Heart left ventricle (tissue), 13 donors: Measurements from ENCODE around the gene PURB.

Experiments used
- POLR2A ChIP-seq, 2 donors: fragments of 450-650 bp; IDR thresholded peaks; one replicate each; pipeline ENCODE4 v1.6.1; 2017; ENCODE audit warnings: antibody characterized with exemption in 2 of 2, mild to moderate bottlenecking in 2 of 2, moderate library complexity in 2 of 2
- TF ChIP-seq, protein P1 (sequence below), 12 donors: fragments of 200-600 bp; sonication (generic) in 4 of 12; IDR thresholded peaks; one replicate each; pipeline versions ENCODE4 v1.5.0 to v1.8.0; 2018 to 2022; ENCODE audit warnings: antibody characterized with exemption in 12 of 12, mild to moderate bottlenecking in 5 of 12
- donor health status: ischemic (EF 13 %, LVEDD 7.1; RV severe dilation, severe dysfunction).
- donor health status: DM: no; HTN: yes; CAD: no.
- donor health status: DM: no; HTN: no; CAD: no.
- donor health status: ischemic (EF 25% LVEDD 6.9; RV normal size, moderate dysfunction).
- donor health status: ischemic (EF 25% LVEDD 5.7; RV mildly dilated, moderate dysfunction).
- donor health status: ischemic (EF 35%, LVEDD 5.7; RV mildly dilated, moderate dysfunction).
- donor health status: nonischemic (EF 11% LVEDD 7.7; RV severe dilation, severe dysfunction).
- donor health status: DM: yes; HTN: yes; CAD: no.
- donor health status: PGD.
- donor health status: ischemic (EF 29% LVEDD 5.4; RV normal size, mild dysfunction).
- donor health status: nonischemic (EF 23%, LVEDD 6.1; RV moderate dilation, normal function).

GRCh38 chr7:44891372-44891771 lies 6.0 kb upstream of the PURB start:
- TF ChIP-seq, protein P1, sequence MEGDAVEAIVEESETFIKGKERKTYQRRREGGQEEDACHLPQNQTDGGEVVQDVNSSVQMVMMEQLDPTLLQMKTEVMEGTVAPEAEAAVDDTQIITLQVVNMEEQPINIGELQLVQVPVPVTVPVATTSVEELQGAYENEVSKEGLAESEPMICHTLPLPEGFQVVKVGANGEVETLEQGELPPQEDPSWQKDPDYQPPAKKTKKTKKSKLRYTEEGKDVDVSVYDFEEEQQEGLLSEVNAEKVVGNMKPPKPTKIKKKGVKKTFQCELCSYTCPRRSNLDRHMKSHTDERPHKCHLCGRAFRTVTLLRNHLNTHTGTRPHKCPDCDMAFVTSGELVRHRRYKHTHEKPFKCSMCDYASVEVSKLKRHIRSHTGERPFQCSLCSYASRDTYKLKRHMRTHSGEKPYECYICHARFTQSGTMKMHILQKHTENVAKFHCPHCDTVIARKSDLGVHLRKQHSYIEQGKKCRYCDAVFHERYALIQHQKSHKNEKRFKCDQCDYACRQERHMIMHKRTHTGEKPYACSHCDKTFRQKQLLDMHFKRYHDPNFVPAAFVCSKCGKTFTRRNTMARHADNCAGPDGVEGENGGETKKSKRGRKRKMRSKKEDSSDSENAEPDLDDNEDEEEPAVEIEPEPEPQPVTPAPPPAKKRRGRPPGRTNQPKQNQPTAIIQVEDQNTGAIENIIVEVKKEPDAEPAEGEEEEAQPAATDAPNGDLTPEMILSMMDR (IDR thresholded peaks at IDR 0.05) = no peak
- TF ChIP-seq POLR2A (IDR thresholded peaks at IDR 0.05) = no peak
